Astrocyte of the spinal cord (primary cell): ENCODE measurements around the gene NKAIN1.
"Not testable (repeated sequence)": the region's sequence is repeated elsewhere in the genome, so short reads cannot be mapped to it uniquely, and the experiment has no call there.

Source experiments
- DNase-seq: peaks from one replicate; pipeline ENCODE4 v3.0.0; 2011; ENCODE audit warnings: low read depth, low spot score
- H3K4me3 ChIP-seq: 2 replicates; pipeline ENCODE4 v1.5.1; 2011; ENCODE audit warnings: low read depth, mild to moderate bottlenecking, low read length, moderate library complexity
- CTCF ChIP-seq: IDR thresholded peaks from 2 replicates; pipeline ENCODE4 v1.5.1; 2012; ENCODE audit warnings: low read depth, mild to moderate bottlenecking, low read length, inconsistent platforms
- in situ Hi-C: cut with HindIII; loops from 2 replicates; pipeline ENCODE4 v1.10.0; 2017; ENCODE audit warnings: low sequenced_read_pairs

Gene NKAIN1

GRCh38 chr1:31201931-31202360 is 37.7 kb downstream of the NKAIN1 start:
- no peak for DNase-seq
- in situ Hi-C loops: no loop called here
- TF ChIP-seq CTCF: no peak
- H3K4me3 ChIP-seq: no peak overlapping the region

GRCh38 chr1:31199949-31200348 is 39.7 kb downstream of the NKAIN1 start:
- in situ Hi-C loops: no loop called here
- H3K4me3 ChIP-seq: no peak overlapping the region
- no peak for TF ChIP-seq CTCF
- DNase-seq: no peak

- no peak for TF ChIP-seq CTCF
- DNase-seq: no peak
- in situ Hi-C loops: no loop called here
- no peak overlapping the region for H3K4me3 ChIP-seq
These were observed 40.4 kb downstream of the NKAIN1 start for GRCh38 chr1:31199236-31199790.

- H3K4me3 ChIP-seq: no peak overlapping the region
- in situ Hi-C loops: no loop called here
- no peak for TF ChIP-seq CTCF
- no peak for DNase-seq
These were observed 41.1 kb downstream of the NKAIN1 start for GRCh38 chr1:31198600-31198999.

- in situ Hi-C loops: no loop called here
- DNase-seq: no peak
- H3K4me3 ChIP-seq: no peak overlapping the region
- no peak for TF ChIP-seq CTCF
These were observed 41.5 kb downstream of the NKAIN1 start for GRCh38 chr1:31198150-31198549.

- no peak for DNase-seq
- TF ChIP-seq CTCF: no peak
- in situ Hi-C loops: no loop called here
- H3K4me3 ChIP-seq: no peak overlapping the region
These were observed 43.0 kb downstream of the NKAIN1 start for GRCh38 chr1:31196685-31197084.

- H3K4me3 ChIP-seq, in situ Hi-C loops, DNase-seq: not testable (repeated sequence)
These were observed 44.4 kb downstream of the NKAIN1 start for GRCh38 chr1:31195267-31195666.
